SU-DHL-6 (cell line): ENCODE results near the gene TFPI2.
"Not testable (repeated sequence)": the region's sequence is repeated elsewhere in the genome, so short reads cannot be mapped to it uniquely, and the experiment has no call there.

Experiments
- H2AFZ ChIP-seq: fragments of 200-600 bp; sonication (generic); 2 replicates; pipeline ENCODE4 v1.6.1; 2014; ENCODE audit warnings: low read depth, mild to moderate bottlenecking, moderate library complexity, mixed read lengths, antibody characterized with exemption, low read length; ENCODE audit not compliant: severe bottlenecking
- H3F3A ChIP-seq: fragments of 200-600 bp; shearing (Covaris generic); 2 replicates; pipeline ENCODE4 v1.6.0; 2016; ENCODE audit warnings: antibody characterized with exemption, mild to moderate bottlenecking; ENCODE audit not compliant: insufficient read depth
- H3K27ac ChIP-seq: fragments of 200-600 bp; sonication (generic); 2 replicates; pipeline ENCODE4 v1.5.1; 2016; ENCODE audit warnings: low read depth, mild to moderate bottlenecking, low read length, moderate library complexity, mixed read lengths
- H3K27me3 ChIP-seq: fragments of 200-600 bp; sonication (generic), shearing (Covaris generic); 2 replicates; pipeline ENCODE4 v1.6.0; 2014; ENCODE audit warnings: mild to moderate bottlenecking, low read length
- H3K36me3 ChIP-seq: fragments of 200-600 bp; sonication (generic); 2 replicates; pipeline ENCODE4 v1.6.1; 2014; ENCODE audit warnings: mild to moderate bottlenecking, low read length, mixed read lengths
- H3K4me2 ChIP-seq: fragments of 300-600, 200-600 bp; shearing (Covaris generic), sonication (generic); 2 replicates; pipeline ENCODE4 v1.6.0; 2014; ENCODE audit warnings: low read length, low read depth, mild to moderate bottlenecking; ENCODE audit not compliant: poor library complexity, severe bottlenecking
- H3K4me3 ChIP-seq: fragments of 200-600 bp; sonication (generic); 2 replicates; pipeline ENCODE4 v1.5.1; 2014; ENCODE audit warnings: antibody characterized with exemption, low read length, mild to moderate bottlenecking, mixed read lengths; ENCODE audit not compliant: insufficient read depth, poor library complexity, severe bottlenecking
- H3K79me2 ChIP-seq: fragments of 200-600 bp; sonication (generic); 2 replicates; pipeline ENCODE4 v1.6.1; 2014; ENCODE audit warnings: mild to moderate bottlenecking, low read length, moderate library complexity; ENCODE audit not compliant: insufficient read depth
- H3K9ac ChIP-seq: fragments of 200-600 bp; sonication (generic); 2 replicates; pipeline ENCODE4 v1.7.0; 2014; ENCODE audit warnings: mild to moderate bottlenecking, low read length
- H3K9me2 ChIP-seq: fragments of 200-600 bp; sonication (generic); replicated peaks from 2 replicates; pipeline ENCODE4 v1.6.1; 2014; ENCODE audit warnings: low read length; ENCODE audit not compliant: insufficient read depth
- H3K9me3 ChIP-seq: fragments of 200-600 bp; sonication (generic); 2 replicates; pipeline ENCODE4 v1.6.1; 2014; ENCODE audit warnings: low read length, mixed read lengths; ENCODE audit not compliant: insufficient read depth
- H4K20me1 ChIP-seq: fragments of 200-600 bp; sonication (generic); 2 replicates; pipeline ENCODE4 v1.6.1; 2014; ENCODE audit warnings: low read depth, mild to moderate bottlenecking, antibody characterized with exemption, low read length, moderate library complexity, mixed read lengths
- EZH2phosphoT487 ChIP-seq: fragments of 200-600 bp; sonication (generic), shearing (Covaris generic); conservative IDR thresholded peaks from 2 replicates; pipeline ENCODE4 v1.6.1; 2018; ENCODE audit warnings: mild to moderate bottlenecking, antibody characterized with exemption, low read length, moderate library complexity, mixed read lengths
- TF ChIP-seq, protein P1 (sequence below): fragments of 200-600 bp; sonication (generic); IDR thresholded peaks from one replicate; pipeline ENCODE4 v1.5.1; 2017; ENCODE audit warnings: antibody characterized with exemption, mild to moderate bottlenecking, low read length, moderate library complexity; ENCODE audit not compliant: insufficient read depth, poor library complexity, severe bottlenecking

The TFPI2 gene

GRCh38 chr7:93921607-93922566 lies 31.3 kb upstream of the TFPI2 start, which contains the start of gene GNG11:
TSS of gene GNG11 (plus strand) at chr7:93921735. CDS start at chr7:93922138, 403 bp downstream.
- no peak within 1 kb of the TSS for H3K4me3 ChIP-seq
- H3K9me3 ChIP-seq, result no peaks in the 10 kb centered on the region
- no peaks in the 10 kb centered on the region for H3K36me3 ChIP-seq
- no peak within 1 kb of the TSS for H3K9ac ChIP-seq
- no peaks in the 10 kb centered on the region for H3K79me2 ChIP-seq
- H3K9me2 ChIP-seq, result no peaks in the 10 kb centered on the region
- no peak within 1 kb of the TSS for H3K27ac ChIP-seq
- no peaks in the 10 kb centered on the region for H3K27me3 ChIP-seq
- H4K20me1 ChIP-seq, result no peaks in the 10 kb centered on the region
- no peak within 1 kb of the TSS for H2AFZ ChIP-seq
- no peaks in the 10 kb centered on the region for H3F3A ChIP-seq
- no peak for TF ChIP-seq EZH2phosphoT487
- TF ChIP-seq, protein P1, sequence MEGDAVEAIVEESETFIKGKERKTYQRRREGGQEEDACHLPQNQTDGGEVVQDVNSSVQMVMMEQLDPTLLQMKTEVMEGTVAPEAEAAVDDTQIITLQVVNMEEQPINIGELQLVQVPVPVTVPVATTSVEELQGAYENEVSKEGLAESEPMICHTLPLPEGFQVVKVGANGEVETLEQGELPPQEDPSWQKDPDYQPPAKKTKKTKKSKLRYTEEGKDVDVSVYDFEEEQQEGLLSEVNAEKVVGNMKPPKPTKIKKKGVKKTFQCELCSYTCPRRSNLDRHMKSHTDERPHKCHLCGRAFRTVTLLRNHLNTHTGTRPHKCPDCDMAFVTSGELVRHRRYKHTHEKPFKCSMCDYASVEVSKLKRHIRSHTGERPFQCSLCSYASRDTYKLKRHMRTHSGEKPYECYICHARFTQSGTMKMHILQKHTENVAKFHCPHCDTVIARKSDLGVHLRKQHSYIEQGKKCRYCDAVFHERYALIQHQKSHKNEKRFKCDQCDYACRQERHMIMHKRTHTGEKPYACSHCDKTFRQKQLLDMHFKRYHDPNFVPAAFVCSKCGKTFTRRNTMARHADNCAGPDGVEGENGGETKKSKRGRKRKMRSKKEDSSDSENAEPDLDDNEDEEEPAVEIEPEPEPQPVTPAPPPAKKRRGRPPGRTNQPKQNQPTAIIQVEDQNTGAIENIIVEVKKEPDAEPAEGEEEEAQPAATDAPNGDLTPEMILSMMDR, result no peak
- H3K4me2 ChIP-seq, result no peak within 1 kb of the TSS

DNA sequence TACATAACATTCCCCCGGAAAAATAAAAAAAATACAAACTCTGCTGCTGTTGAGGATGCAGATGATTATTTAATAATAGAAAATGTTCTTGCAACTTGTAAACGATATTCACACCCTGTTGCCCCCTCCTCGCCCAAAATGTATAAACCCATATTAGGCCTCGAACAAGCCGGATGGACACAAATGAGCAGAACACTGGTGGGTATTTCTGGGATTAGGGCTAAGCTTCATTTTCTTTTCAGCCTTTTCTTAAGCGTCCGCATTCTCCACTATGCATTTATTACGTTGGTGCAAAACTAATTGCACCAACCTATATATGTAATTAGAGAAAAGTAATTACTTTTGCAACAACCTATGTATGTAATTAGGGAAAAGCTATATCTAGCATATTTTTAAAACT lies 30.6 kb upstream of the TFPI2 start:
- Histone ChIP-seq H3F3A (no peaks in the 10 kb centered on the region), H3K4me3 (no peak overlapping the region), H3K4me2 (no peak overlapping the region)

GRCh38 chr7:93920496-93921182 lies 30.1 kb upstream of the TFPI2 start:
- H3K9me3 ChIP-seq, result no peaks in the 10 kb centered on the region
- no peaks in the 10 kb centered on the region for H3K9me2 ChIP-seq
- no peak overlapping the region for H3K4me2 ChIP-seq
- H3K36me3 ChIP-seq, result no peaks in the 10 kb centered on the region
- TF ChIP-seq EZH2phosphoT487, result no peak
- TF ChIP-seq, protein P1, result no peak
- H3K27me3 ChIP-seq, result no peaks in the 10 kb centered on the region
- H3K79me2 ChIP-seq, result no peaks in the 10 kb centered on the region
- H3K27ac ChIP-seq, result no peak overlapping the region
- H4K20me1 ChIP-seq, result no peaks in the 10 kb centered on the region
- no peak overlapping the region for H3K4me3 ChIP-seq
- no peak overlapping the region for H2AFZ ChIP-seq
- no peaks in the 10 kb centered on the region for H3F3A ChIP-seq
- H3K9ac ChIP-seq, result no peak overlapping the region

More for the DNA sequence above, 30.6 kb upstream of the TFPI2 start:
- no peaks in the 10 kb centered on the region for H3K79me2 ChIP-seq
- no peaks in the 10 kb centered on the region for H3K36me3 ChIP-seq
- no peaks in the 10 kb centered on the region for H3K9me2 ChIP-seq
- no peak overlapping the region for H3K27ac ChIP-seq
- no peaks in the 10 kb centered on the region for H3K9me3 ChIP-seq
- H3K27me3 ChIP-seq, result no peaks in the 10 kb centered on the region
- TF ChIP-seq, protein P1, result no peak
- no peak for TF ChIP-seq EZH2phosphoT487
- no peak overlapping the region for H3K9ac ChIP-seq
- no peak overlapping the region for H2AFZ ChIP-seq
- H4K20me1 ChIP-seq, result no peaks in the 10 kb centered on the region

DNA sequence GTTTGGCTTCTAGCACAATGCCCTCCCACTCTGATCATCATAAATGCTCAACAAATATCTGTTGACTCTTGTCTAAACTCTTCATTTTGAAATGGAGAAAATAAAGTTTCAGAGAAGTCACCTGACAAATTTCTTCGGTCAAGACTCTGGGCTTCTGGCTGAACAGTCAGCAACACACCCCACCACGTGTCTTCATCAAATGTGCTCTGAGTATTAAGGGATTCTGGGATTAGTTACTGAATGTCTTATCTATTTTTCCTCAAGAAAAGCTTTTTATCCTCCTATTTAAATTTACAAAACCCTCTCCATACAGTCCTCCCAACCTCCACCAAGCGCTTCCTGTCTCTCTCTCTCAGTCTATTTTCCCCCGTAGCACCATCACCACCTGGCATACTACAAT lies 25.8 kb upstream of the TFPI2 start:
- H3K79me2 ChIP-seq, H3K9ac ChIP-seq, H3K27ac ChIP-seq, H3K36me3 ChIP-seq, H3F3A ChIP-seq, H2AFZ ChIP-seq, H3K4me3 ChIP-seq, H3K27me3 ChIP-seq, H3K9me2 ChIP-seq, H4K20me1 ChIP-seq, H3K9me3 ChIP-seq: not testable (repeated sequence)
- H3K4me2 ChIP-seq, result peak overlapping the region; percentile 1

DNA sequence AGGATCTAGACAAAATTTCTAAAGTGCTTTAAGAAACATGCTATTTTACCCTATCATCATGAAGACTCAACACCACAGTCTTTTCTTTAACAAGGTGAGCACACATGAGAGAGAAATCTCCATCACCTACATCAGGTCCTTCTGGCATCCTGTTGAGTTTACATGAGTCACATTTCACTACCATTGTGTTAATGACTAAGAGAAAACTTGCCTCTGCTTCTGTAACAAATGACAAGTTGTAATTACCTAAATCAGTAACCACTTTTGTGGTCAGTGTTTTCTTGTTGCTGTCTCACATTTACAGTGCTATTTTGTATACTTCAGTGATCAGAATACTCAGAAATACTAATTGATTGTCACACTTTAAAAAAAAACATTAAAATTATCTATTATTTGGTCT lies 25.3 kb upstream of the TFPI2 start:
- H3K27ac ChIP-seq, H3K36me3 ChIP-seq: not testable (repeated sequence)

More for the DNA sequence above, 25.3 kb upstream of the TFPI2 start:
- H3K9me3 ChIP-seq, H3K79me2 ChIP-seq, H2AFZ ChIP-seq, H3K4me2 ChIP-seq, H3K9me2 ChIP-seq, H4K20me1 ChIP-seq, H3K27me3 ChIP-seq, H3K4me3 ChIP-seq, H3K9ac ChIP-seq, H3F3A ChIP-seq: not testable (repeated sequence)
